ENCODE data around the gene QSER1.
"Not testable (repeated sequence)": the region's sequence is repeated elsewhere in the genome, so short reads cannot be mapped to it uniquely, and the experiment has no call there.

The QSER1 gene

GRCh38 chr11:32892355-32893092 is at the start of gene QSER1:
Gene QSER1, plus strand, starts transcription at chr11:32892811. Its CDS starts 315 bp downstream, at chr11:32893126.
- peak; percentile 51 for DNase-seq

GRCh38 chr11:32843544-32843943 is 49.1 kb upstream of the QSER1 start:
- no peak for DNase-seq

GRCh38 chr11:32847511-32847910 is 45.1 kb upstream of the QSER1 start:
- no peak for DNase-seq

- DNase-seq, result no peak
These were observed 42.9 kb upstream of the QSER1 start for GRCh38 chr11:32849761-32850160.

- DNase-seq, result no peak
These were observed 41.4 kb upstream of the QSER1 start for GRCh38 chr11:32851251-32851650.

GRCh38 chr11:32852207-32852606 is 40.4 kb upstream of the QSER1 start:
- no peak for DNase-seq

- DNase-seq, result no peak
These were observed 37.0 kb upstream of the QSER1 start for GRCh38 chr11:32855601-32856000.

- DNase-seq, result no peak
These were observed 33.9 kb upstream of the QSER1 start for GRCh38 chr11:32858731-32859130.

- no peak for DNase-seq
These were observed 30.6 kb upstream of the QSER1 start for GRCh38 chr11:32861850-32862577.

GRCh38 chr11:32864555-32864954 is 28.1 kb upstream of the QSER1 start:
- DNase-seq, result no peak

GRCh38 chr11:32868752-32869151 is 23.9 kb upstream of the QSER1 start:
- DNase-seq, result not testable (repeated sequence)

GRCh38 chr11:32870676-32871075 is 21.9 kb upstream of the QSER1 start:
- DNase-seq, result no peak

- DNase-seq, result no peak
These were observed 18.5 kb upstream of the QSER1 start for GRCh38 chr11:32874132-32874531.

GRCh38 chr11:32881286-32881685 is 11.3 kb upstream of the QSER1 start:
- DNase-seq, result no peak

- no peak for DNase-seq
These were observed 9.2 kb upstream of the QSER1 start for GRCh38 chr11:32883421-32883820.

GRCh38 chr11:32884023-32884422 is 8.6 kb upstream of the QSER1 start:
- no peak for DNase-seq

- no peak for DNase-seq
These were observed 7.7 kb upstream of the QSER1 start for GRCh38 chr11:32884770-32885384.

- no peak for DNase-seq
These were observed 7.1 kb upstream of the QSER1 start for GRCh38 chr11:32885556-32885955.

- DNase-seq, result no peak
These were observed 6.4 kb upstream of the QSER1 start for GRCh38 chr11:32886180-32886579.

- not testable (repeated sequence) for DNase-seq
These were observed 4.8 kb upstream of the QSER1 start for GRCh38 chr11:32887707-32888383.

GRCh38 chr11:32888384-32888710 is 4.3 kb upstream of the QSER1 start:
- not testable (repeated sequence) for DNase-seq

GRCh38 chr11:32888805-32889204 is 3.8 kb upstream of the QSER1 start:
- DNase-seq, result no peak

GRCh38 chr11:32890843-32891656 is 1.6 kb upstream of the QSER1 start:
- DNase-seq, result peak; percentile 25
